ENCODE results near the gene PLSCR3. TPM values are rescaled to one million over a fixed set of nuclear protein-coding genes. Genes with fewer than 3 reads are reported as not detected.

The PLSCR3 gene
- polyA plus RNA-seq, 1 donor: 27.7 TPM

DNA sequence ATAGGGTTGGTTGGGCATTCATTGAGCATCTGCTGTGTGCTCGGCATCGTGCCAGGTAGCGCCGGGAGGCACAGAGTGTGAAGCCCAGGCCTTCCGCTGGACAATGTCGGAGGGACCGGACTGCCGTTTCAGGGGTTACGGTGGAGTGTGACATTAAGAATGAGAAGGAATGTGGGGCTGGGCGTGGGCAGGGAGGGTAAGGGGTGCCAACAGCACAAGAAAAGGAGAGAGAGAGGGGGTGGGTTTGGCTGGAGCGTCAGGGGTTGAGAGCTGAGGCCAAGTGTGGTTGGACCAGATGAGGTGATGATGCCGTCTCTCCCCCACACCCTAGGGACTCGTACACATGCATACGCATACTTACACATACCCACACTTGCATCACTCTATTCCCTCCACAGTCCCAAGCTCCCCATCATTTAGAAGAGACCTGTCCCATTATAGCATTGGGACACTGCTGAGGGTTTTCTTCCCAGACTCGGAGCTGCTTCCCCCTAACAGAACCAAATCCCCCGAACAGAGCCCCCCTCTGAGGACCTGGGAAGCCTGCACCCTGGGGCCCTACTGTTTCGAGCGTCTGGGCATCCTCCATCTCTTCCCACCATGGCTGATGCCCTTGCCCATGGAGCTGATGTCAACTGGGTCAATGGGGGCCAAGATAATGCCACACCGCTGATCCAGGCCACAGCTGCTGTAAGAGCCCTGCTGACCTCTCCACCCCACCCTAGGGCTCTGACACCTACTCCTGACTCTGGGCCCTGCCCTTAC, 45.7 kb downstream of the PLSCR3 start:
- no peak for DNase-seq (ENCODE audit: low read depth)

DNA sequence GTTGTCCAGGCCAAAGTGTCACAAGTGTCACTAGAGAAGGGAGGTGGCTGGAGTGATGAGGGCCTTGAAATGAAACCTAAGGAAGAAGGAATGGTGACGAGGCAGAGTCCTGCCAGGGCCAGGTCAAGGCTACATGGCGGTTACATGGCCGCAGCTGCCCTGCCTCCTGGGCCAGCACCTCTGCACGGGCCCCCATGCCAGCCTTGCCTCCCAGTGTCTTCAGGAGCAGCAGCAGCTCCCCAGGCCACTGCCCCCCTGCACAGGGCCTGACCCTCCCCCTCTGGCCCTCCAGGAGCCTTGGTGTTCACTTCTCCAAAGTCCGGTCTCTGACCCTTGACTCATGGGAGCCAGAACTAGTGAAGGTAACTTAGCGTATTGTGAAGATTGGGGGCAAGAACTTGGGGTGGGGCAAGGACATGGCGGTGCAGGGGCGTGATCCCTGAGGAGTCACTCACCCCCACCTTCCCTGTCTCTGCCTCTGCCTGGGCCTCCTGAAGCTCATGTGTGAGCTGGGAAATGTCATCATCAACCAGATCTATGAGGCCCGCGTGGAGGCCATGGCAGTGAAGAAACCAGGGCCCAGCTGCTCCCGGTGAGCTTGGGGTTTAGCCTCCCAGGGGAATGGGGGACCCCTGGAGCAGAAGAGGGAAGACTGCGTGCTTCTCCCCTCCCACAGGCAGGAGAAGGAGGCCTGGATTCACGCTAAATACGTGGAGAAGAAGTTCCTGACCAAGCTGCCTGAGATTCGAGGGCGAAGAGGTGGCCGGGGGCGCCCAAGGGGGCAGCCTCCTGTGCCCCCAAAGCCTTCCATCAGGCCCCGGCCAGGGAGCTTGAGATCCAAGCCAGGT, 46.5 kb downstream of the PLSCR3 start:
- DNase-seq (ENCODE audit: low read depth): no peak

GRCh38 chr17:7346761-7347614, 47.3 kb downstream of the PLSCR3 start:
- DNase-seq (ENCODE audit: low read depth): no peak

DNA sequence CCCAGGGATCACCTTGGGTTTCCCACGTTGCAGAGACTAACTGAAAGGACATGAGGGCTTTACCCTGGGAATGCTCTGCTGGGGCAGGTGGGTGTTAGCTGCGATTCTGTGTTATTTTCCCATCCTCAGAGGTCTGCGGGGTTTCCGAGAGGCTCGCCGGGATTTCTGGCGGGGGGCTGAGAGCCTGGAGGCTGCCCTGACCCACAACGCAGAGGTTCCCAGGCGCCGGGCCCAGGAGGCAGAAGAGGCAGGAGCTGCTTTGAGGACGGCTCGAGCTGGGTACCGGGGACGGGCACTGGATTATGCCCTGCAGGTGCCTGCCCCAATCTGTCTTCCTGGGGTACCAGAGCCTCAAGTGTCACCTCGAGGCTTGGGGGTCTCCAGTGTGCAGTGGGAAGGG, 51.1 kb downstream of the PLSCR3 start:
- no peak for DNase-seq (ENCODE audit: low read depth)

DNA sequence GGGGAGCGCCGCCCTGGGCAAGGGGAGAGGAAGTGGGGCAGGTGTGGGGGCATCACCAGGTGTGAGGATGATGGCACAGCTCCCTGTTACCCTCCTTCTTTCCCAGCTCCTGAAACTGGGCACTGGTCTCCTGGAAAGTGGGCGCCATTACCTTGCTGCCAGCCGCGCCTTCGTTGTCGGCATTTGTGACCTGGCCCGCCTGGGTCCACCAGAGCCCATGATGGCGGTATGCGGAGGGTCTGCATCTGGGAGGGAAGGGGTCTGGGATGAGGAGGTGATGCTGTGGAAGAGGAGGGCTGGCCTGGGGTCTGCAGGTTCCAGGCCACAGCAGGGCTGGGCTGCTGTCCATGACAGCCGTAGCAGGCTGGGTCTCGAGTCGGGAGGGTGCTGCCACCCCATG, 52.5 kb downstream of the PLSCR3 start:
- DNase-seq (ENCODE audit: low read depth): no peak

DNA sequence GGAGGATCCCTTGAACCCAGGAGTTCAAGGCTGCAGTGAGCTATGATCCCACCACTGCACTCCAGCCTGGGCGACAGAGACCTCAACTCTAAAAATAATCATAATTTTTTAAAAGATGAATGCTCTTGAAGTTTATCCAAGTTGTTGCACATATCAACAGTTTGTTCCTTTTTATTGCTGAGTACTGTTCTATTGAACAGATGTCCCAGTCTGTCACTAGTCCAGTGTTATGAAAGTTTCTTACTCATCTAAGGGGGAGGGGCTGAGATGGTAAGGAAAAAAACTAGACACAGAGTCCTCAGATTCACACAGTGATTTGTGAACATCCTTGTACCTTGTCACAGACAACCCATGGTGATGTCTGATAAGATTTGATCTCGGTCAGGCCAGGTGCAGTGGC, 54.1 kb downstream of the PLSCR3 start:
- DNase-seq (ENCODE audit: low read depth): no peak

Other genes starting within 250 kb of the PLSCR3 start
- gene ASGR1, start 215.2 kb downstream of the PLSCR3 start, polyA plus RNA-seq (ENCODE audit: insufficient read length): 2.3 TPM
- 18.0 TPM for gene DLG4, start 174.7 kb downstream of the PLSCR3 start, polyA plus RNA-seq (ENCODE audit: insufficient read length)
- 243 TPM for gene ACADVL, start 174.6 kb downstream of the PLSCR3 start, polyA plus RNA-seq (ENCODE audit: insufficient read length)
- 36.2 TPM for gene DVL2, start 160.0 kb downstream of the PLSCR3 start, polyA plus RNA-seq (ENCODE audit: insufficient read length)
- gene PHF23, start 155.1 kb downstream of the PLSCR3 start, polyA plus RNA-seq (ENCODE audit: insufficient read length): 35.7 TPM
- 246 TPM for gene GABARAP, start 152.1 kb downstream of the PLSCR3 start, polyA plus RNA-seq (ENCODE audit: insufficient read length)
- 187 TPM for gene CTDNEP1, start 142.8 kb downstream of the PLSCR3 start, polyA plus RNA-seq (ENCODE audit: insufficient read length)
- gene ELP5, start 142.3 kb downstream of the PLSCR3 start, polyA plus RNA-seq (ENCODE audit: insufficient read length): 48.5 TPM
- 0.99 TPM for gene CLDN7, start 132.0 kb downstream of the PLSCR3 start, polyA plus RNA-seq (ENCODE audit: insufficient read length)
- 39.2 TPM for gene SLC2A4, start 112.8 kb downstream of the PLSCR3 start, polyA plus RNA-seq (ENCODE audit: insufficient read length)
- gene YBX2, start 99.9 kb downstream of the PLSCR3 start, polyA plus RNA-seq (ENCODE audit: insufficient read length): 2.4 TPM
- gene EIF5A, start 86.9 kb downstream of the PLSCR3 start, polyA plus RNA-seq (ENCODE audit: insufficient read length): 281 TPM
- gene GPS2, start 79.2 kb downstream of the PLSCR3 start, polyA plus RNA-seq (ENCODE audit: insufficient read length): 60.5 TPM
- 18.7 TPM for gene NEURL4, start 65.2 kb downstream of the PLSCR3 start, polyA plus RNA-seq (ENCODE audit: insufficient read length)
- gene ACAP1, start 58.0 kb downstream of the PLSCR3 start, polyA plus RNA-seq (ENCODE audit: insufficient read length): 11.3 TPM
- 6.5 TPM for gene KCTD11, start 42.4 kb downstream of the PLSCR3 start, polyA plus RNA-seq (ENCODE audit: insufficient read length)
- not detected for gene TMEM95, start 39.4 kb downstream of the PLSCR3 start, polyA plus RNA-seq (ENCODE audit: insufficient read length)
- 0.71 TPM for gene TNK1, start 13.4 kb downstream of the PLSCR3 start, polyA plus RNA-seq (ENCODE audit: insufficient read length)
- 55.6 TPM for gene TMEM256, start 9.6 kb upstream of the PLSCR3 start, polyA plus RNA-seq (ENCODE audit: insufficient read length)
- 24.5 TPM for gene NLGN2, start 13.3 kb upstream of the PLSCR3 start, polyA plus RNA-seq (ENCODE audit: insufficient read length)
- not detected for gene SPEM1, start 25.8 kb upstream of the PLSCR3 start, polyA plus RNA-seq (ENCODE audit: insufficient read length)
- gene SPEM2, start 31.1 kb upstream of the PLSCR3 start, polyA plus RNA-seq (ENCODE audit: insufficient read length): not detected
- gene SPEM3, start 34.3 kb upstream of the PLSCR3 start, polyA plus RNA-seq (ENCODE audit: insufficient read length): not detected
- gene TMEM102, start 40.9 kb upstream of the PLSCR3 start, polyA plus RNA-seq (ENCODE audit: insufficient read length): 0.87 TPM
- 1.4 TPM for gene FGF11, start 45.0 kb upstream of the PLSCR3 start, polyA plus RNA-seq (ENCODE audit: insufficient read length)
- 89.3 TPM for gene CHRNB1, start 50.5 kb upstream of the PLSCR3 start, polyA plus RNA-seq (ENCODE audit: insufficient read length)
- 25.1 TPM for gene ZBTB4, start 85.1 kb upstream of the PLSCR3 start, polyA plus RNA-seq (ENCODE audit: insufficient read length)
- 0.15 TPM for gene SLC35G6, start 86.9 kb upstream of the PLSCR3 start, polyA plus RNA-seq (ENCODE audit: insufficient read length)
- 53.3 TPM for gene POLR2A, start 89.8 kb upstream of the PLSCR3 start, polyA plus RNA-seq (ENCODE audit: insufficient read length)
- gene TNFSF12, start 154.5 kb upstream of the PLSCR3 start, polyA plus RNA-seq (ENCODE audit: insufficient read length): 25.8 TPM
- 2.6 TPM for gene TNFSF13, start 164.2 kb upstream of the PLSCR3 start, polyA plus RNA-seq (ENCODE audit: insufficient read length)
- 31.7 TPM for gene SENP3, start 167.4 kb upstream of the PLSCR3 start, polyA plus RNA-seq (ENCODE audit: insufficient read length)
- gene CD68, start 185.1 kb upstream of the PLSCR3 start, polyA plus RNA-seq (ENCODE audit: insufficient read length): 25.6 TPM
- 43.1 TPM for gene MPDU1, start 189.3 kb upstream of the PLSCR3 start, polyA plus RNA-seq (ENCODE audit: insufficient read length)
- gene SOX15, start 195.6 kb upstream of the PLSCR3 start, polyA plus RNA-seq (ENCODE audit: insufficient read length): 1.7 TPM
- gene FXR2, start 220.4 kb upstream of the PLSCR3 start, polyA plus RNA-seq (ENCODE audit: insufficient read length): 38.5 TPM
- gene SAT2, start 233.3 kb upstream of the PLSCR3 start, polyA plus RNA-seq (ENCODE audit: insufficient read length): 61.7 TPM
- gene SHBG, start 235.6 kb upstream of the PLSCR3 start, polyA plus RNA-seq (ENCODE audit: insufficient read length): 0.51 TPM

Data from forelimb muscle (tissue), 1 donor.